ENCODE results near the gene IFT81.

Gene IFT81

DNA sequence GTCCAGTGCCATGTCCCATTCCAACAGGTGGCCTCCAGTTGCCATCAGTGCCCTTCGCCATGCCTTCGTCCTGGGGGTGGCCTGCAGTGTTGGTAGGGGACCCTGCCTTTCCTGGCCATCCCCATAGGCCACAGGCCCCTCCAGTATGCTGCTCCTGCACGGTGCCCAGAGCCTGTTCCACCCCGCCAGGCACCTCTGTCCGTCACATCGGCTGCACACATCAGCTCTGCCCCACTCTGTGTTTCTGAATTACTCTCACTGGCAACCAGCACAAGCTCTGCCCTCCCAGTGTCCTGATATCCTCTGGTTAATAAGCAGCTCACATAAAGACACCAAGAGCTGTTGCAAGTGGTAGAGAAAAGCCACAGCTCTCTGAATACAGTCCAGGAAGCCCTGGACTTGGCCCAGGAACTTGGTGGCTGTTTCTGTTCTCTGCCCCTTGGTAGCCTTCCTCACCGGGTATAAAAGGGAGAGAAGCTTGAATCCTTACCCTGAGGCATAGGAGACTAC lies 125.6 kb downstream of the IFT81 start:
- no peak for TF ChIP-seq GATA3 (IDR thresholded peaks at IDR 0.05; ENCODE audit: low read depth, low read length)
- TF ChIP-seq GATA2 (IDR thresholded peaks at IDR 0.05; ENCODE audit: low read depth, low read length) = no peak

DNA sequence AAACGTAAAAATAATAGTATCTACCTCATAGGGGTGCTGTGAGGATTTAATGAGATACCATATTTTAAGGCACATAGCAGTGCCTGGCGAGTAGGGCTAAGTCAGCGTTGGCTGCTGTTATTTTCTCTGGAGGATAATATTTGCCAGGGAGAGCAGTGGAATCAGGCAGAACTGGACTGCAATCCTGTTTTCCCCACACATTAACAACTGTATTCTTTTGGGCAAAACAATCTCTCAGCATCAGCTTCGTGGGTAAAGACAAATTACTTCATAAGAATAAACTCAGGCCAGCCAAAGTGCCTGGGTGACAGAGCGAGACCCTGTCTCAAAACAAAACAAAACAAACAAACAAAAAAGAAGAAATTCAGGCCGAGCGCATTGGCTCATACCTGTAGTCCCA lies 127.2 kb downstream of the IFT81 start:
- TF ChIP-seq GATA2 (IDR thresholded peaks at IDR 0.05; ENCODE audit: low read depth, low read length) (no peak), GATA3 (IDR thresholded peaks at IDR 0.05; ENCODE audit: low read depth, low read length) (no peak)

DNA sequence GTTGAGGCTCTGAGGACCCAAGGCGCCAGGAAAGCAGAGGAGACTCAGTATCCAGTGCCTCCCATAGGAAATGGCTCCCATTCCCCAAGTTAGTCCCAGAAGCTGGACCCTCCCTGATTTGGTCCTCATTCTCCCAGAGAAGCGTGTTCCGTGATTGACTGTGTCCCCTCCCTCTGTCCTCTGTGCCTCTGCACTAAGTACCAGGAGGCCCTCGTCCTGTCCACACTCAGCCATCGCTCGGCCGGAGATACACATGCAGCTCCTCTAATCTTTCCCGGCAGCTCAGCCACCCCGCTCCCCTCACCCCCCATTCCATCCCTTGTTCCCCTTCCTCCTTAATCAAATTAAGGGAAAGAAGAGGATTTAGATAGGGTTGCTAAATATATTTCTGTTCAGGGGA lies 128.6 kb downstream of the IFT81 start:
- no peak for TF ChIP-seq GATA3 (IDR thresholded peaks at IDR 0.05; ENCODE audit: low read depth, low read length)

DNA sequence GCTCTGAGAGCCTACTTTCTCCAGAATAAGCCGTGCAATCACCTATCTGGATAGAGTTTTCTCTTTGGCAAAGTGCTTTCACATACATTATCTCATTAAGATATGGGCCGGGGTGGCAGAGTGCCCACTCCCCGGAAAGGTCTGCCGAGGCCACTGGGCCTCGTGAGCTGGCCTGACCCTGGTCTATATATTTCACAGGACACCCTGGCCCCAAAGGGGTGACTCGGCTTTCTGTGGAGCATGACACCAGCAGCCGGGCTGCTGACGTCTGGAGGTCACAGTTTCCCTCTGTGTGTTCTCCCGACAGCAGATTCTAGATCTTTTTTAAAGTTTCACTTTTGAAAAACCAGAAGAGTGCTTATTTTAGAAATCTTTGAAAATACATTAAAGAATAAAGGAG lies 129.0 kb downstream of the IFT81 start:
- no peak for TF ChIP-seq GATA3 (IDR thresholded peaks at IDR 0.05; ENCODE audit: low read depth, low read length)
- no peak for TF ChIP-seq GATA2 (IDR thresholded peaks at IDR 0.05; ENCODE audit: low read depth, low read length)

DNA sequence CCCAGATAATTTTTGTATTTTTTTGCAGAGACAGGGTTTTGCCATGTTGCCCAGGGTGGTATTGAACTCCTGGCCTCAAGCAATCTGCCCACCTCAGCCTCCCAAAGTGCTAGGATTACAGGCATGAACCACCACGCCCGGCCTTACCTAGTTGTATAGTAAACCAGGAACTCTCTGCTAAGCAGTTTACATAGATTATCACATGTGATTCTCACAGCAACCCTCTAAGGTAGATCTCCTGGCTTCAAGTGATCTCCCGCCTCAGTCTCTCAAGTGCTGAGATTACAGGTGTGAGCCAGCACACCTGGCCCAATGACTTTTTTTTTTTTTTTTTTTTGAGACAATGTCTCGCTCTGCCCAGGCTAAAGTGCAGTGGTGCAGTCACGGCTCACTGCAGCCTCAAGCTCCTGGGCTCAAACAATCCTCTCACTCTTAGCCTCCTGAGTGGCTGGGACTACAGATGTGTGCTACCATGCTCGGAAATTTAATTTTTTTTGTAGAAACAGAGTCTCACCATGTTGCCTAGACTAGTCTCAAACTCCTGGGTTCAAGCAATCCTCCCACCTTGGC lies 130.9 kb downstream of the IFT81 start:
- TF ChIP-seq GATA2 (IDR thresholded peaks at IDR 0.05; ENCODE audit: low read depth, low read length) (no peak), GATA3 (IDR thresholded peaks at IDR 0.05; ENCODE audit: low read depth, low read length) (no peak)

DNA sequence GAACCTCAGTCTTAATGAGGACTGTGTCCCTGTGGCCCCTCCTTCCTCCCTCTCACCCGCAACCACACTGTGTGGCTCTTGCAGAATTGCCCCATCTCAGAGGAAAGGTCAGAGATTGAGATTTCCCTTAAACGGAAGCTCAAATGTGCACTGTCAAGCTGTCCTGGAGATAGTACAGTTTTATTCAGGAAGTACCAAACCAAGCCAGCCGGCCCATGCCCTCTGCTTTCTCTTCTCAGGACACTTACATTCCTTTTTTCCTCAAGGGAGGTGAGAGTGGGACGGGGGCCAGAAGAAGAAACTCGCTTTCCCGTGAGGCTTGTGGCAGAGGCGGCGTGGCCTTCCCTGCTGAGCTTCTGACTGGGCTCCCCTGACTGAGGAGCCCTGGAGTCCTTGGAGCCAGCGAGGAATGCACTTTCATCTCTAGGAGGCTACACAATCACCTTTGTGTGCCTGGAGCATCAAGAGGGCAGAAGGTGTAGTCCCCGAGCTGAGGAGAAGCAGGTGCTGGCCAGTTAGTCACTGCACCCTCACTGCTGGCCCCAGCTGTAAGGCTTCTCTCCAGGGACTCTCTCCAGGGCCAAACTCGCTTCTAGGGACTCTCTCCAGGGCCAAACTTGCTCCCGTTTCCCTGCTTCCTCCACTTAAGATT lies 132.7 kb downstream of the IFT81 start:
- TF ChIP-seq GATA3 (IDR thresholded peaks at IDR 0.05; ENCODE audit: low read depth, low read length) (no peak), GATA2 (IDR thresholded peaks at IDR 0.05; ENCODE audit: low read depth, low read length) (no peak)

DNA sequence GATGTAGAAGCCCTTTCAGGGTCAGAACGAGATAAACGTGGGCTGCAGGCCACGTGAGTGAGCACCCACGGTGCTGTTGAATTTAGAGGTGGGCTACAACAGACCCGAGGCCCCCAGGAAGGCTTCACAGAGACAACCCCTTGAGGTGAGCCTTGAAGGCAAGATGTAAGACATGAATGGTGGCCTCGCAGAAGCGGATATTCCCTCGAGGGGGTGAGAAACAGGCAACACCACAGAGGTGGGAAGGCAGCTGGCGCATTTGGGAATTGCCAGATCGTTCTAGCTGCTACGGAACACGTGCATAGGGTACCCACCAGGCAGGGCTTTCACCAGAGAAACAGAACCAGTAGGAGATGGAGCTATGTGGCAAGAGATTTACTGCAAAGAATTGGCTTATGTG lies 134.3 kb downstream of the IFT81 start:
- TF ChIP-seq GATA2 (IDR thresholded peaks at IDR 0.05; ENCODE audit: low read depth, low read length) (no peak), GATA3 (IDR thresholded peaks at IDR 0.05; ENCODE audit: low read depth, low read length) (no peak)

DNA sequence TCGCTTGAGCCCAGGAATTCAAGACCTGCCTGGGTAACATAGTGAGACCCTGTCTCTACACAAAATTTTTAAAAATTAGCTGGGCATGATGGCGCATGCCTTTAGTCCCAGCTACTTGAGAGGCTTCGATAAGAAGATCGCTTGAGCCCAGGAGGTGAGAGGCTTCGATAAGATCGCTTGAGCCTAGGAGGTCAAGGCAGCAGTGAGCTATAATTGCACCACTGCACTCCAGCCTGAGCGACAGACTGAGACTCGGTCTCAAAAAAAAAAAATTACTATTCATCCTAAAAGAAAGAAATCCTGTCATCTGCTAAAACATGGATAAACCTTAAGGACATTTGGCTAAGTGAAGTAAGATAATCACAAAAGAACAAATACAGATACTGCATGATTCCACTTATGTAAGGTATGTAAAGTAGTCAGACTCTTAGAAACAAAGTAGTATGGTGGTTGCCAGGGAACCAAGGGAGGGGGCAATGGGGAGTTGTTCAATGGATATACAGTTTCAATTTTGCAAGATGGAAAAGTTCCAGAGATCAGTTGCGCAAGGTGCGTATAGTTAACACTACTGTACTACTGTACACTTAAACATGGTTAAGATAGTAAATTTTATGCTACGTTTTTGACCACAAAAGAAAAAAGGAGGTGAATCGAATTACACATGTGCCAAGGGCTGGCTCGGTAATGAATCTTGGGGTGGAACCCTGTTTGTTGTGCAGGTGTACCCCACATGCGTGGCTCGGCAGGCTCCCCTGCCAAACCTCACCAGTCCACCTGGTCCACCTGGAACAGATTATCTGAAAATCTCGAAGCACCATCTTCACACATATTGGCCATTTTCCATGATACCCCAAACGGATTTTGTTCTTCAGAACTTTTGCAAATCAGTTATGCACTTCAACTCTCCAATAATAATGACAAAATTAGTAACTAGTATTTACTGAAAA lies 138.6 kb downstream of the IFT81 start:
- TF ChIP-seq GATA3 (IDR thresholded peaks at IDR 0.05; ENCODE audit: low read depth, low read length) = no peak

DNA sequence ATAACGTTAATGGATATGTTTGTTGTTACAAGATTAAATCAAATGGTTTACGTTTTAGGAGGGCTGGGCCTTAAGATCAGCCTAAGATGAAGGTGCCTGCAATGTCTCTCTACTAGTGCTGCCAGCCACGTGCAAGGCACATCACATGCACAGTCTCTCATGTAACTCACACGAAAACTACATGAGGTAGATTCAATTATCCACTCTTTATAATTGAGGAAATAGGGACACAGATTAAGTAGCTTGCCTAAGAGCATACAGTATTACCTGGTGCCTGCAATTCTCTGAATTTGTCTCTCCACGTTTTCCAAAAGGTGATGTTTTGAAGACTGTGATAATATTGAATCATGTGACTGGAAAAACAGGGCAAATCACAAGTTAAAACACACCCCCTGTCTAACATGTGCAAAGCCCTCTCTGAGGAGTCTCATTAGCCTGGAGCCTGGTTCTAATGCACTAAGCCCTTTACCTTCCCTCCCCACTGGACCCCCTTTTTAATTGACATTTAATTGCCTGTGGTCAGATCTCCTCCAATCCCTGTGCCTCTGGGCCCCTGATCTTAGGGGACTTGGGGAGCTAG lies 142.3 kb downstream of the IFT81 start:
- no peak for TF ChIP-seq GATA2 (IDR thresholded peaks at IDR 0.05; ENCODE audit: low read depth, low read length)
- TF ChIP-seq GATA3 (IDR thresholded peaks at IDR 0.05; ENCODE audit: low read depth, low read length) = no peak

DNA sequence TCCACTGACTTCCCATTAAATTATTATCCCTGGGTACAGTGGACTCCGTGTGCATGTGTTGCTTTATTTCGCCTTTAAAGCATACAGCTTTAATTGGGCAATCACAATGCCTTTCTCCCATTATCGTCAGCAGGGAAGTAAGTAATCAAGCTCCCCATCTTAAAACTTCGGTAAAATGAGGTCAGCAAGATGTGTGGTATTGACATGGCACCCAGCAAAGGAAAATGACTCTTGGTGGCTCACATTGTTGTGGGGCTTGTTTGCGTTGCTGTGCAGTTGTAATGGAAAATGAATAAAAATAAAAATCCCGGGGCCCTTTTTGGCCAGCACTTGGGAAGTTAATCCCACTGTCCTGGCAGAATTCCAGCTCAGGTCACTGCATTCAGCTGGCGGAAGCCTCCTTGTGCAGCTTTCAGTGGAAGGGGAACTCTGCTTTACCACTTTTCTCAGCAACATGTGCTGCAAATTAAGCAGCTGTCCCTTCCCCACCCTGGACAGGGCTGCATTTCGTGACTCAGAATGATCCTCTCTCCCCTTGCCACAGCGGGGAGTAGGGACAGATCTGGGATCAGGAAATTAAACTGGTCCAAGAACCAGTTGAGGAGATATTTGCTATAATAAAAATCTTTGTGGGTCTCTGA lies 142.9 kb downstream of the IFT81 start:
- no peak for TF ChIP-seq GATA3 (IDR thresholded peaks at IDR 0.05; ENCODE audit: low read depth, low read length)
- no peak; the same call in 1 of the 2 replicates for TF ChIP-seq GATA2 (IDR thresholded peaks at IDR 0.05; ENCODE audit: low read depth, low read length)

Measured in SH-SY5Y (cell line).